Tibial nerve (tissue), 4 donors: ENCODE measurements around the gene ELP4. TPM values are rescaled to one million over a fixed set of nuclear protein-coding genes. Genes with fewer than 3 reads are reported as not detected.

Experiments
- DNase-seq, 2 donors: peaks; one replicate each; pipeline ENCODE4 v3.0.0-alpha.2; 2019; ENCODE audit warnings: low spot score in 2 of 2
- H3K27ac ChIP-seq, 4 donors: fragments of 200-600 bp; sonication (generic) in 3 of 4; one replicate each; pipeline ENCODE4 v1.5.1; 2017 to 2019; ENCODE audit warnings: mild to moderate bottlenecking in 1 of 4
- H3K27me3 ChIP-seq, 2 donors: fragments of 200-600 bp; sonication (generic) in 1 of 2; one replicate each; pipeline versions ENCODE4 v1.5.1 to v1.6.0; 2017 to 2019
- H3K36me3 ChIP-seq, 3 donors: fragments of 200-600 bp; sonication (generic); one replicate each; pipeline ENCODE4 v1.5.1; 2018 to 2019
- H3K4me1 ChIP-seq, 4 donors: fragments of 200-600 bp; sonication (generic) in 3 of 4; one replicate each; pipeline ENCODE4 v1.5.1; 2017 to 2019
- H3K4me3 ChIP-seq, 4 donors: fragments of 200-600 bp; sonication (generic) in 3 of 4; one replicate each; pipeline ENCODE4 v1.5.1; 2017 to 2019; ENCODE audit warnings: mild to moderate bottlenecking in 1 of 4, moderate library complexity in 1 of 4
- H3K9me3 ChIP-seq, 4 donors: fragments of 200-600 bp; sonication (generic) in 3 of 4; one replicate each; pipeline ENCODE4 v1.5.1; 2017 to 2019
- CTCF ChIP-seq, 5 experiments: fragments of 200-600 bp in 3 of 5; fragments of 450-650 bp in 2 of 5; sonication (generic) in 3 of 5; IDR thresholded peaks; one replicate each; pipeline ENCODE4 v1.5.1; 2016 to 2019; ENCODE audit warnings: antibody characterized with exemption in 5 of 5, mild to moderate bottlenecking in 3 of 5, moderate library complexity in 2 of 5
- EP300 ChIP-seq, 2 donors: sonication (generic); formaldehyde crosslinking; IDR thresholded peaks; one replicate each; pipeline ENCODE4 v1.6.1; 2017; ENCODE audit warnings: antibody characterized with exemption in 2 of 2, mild to moderate bottlenecking in 1 of 2
- POLR2A ChIP-seq, 2 donors: fragments of 450-650 bp; IDR thresholded peaks; one replicate each; pipeline ENCODE4 v1.6.1; 2017; ENCODE audit warnings: antibody characterized with exemption in 2 of 2, mild to moderate bottlenecking in 2 of 2, moderate library complexity in 2 of 2
- WGBS, 2 donors: methylation state at CpG; one replicate each; pipeline ENCODE4 v1.1.5; 2018; 5-methylcytosine and 5-hydroxymethylcytosine counted together
- total RNA-seq, 4 donors: library from RNA; depleted of rRNA; stranded (reverse); fragments of >200 nt; gene quantifications; one replicate each; pipeline ENCODE4 v1.1.0, GENCODE V29; 2016

Gene ELP4
- total RNA-seq, 4 donors from 2014 or later = 19.2 to 32.1 (median 29.7) TPM

- Histone ChIP-seq H3K27me3 (no peaks in the 10 kb centered on the region), H3K27ac (no peak overlapping the region), H3K4me3 (no peak overlapping the region), H3K9me3 (no peaks in the 10 kb centered on the region), H3K4me1 (no peaks in the 10 kb centered on the region), H3K36me3 (peaks cover 0 to 9% (median 0%) of the 10 kb centered on the region in 3 donors)
- no peak for DNase-seq
- TF ChIP-seq EP300 (IDR thresholded peaks at IDR 0.05) (no peak), CTCF (IDR thresholded peaks at IDR 0.05) (no peak), POLR2A (IDR thresholded peaks at IDR 0.05) (no peak)
Observed at GRCh38 chr11:31521497-31522150, 12.1 kb downstream of the ELP4 start.

- DNase-seq = no peak
- H3K9me3 ChIP-seq = no peaks in the 10 kb centered on the region
- no peak overlapping the region for H3K27ac ChIP-seq
- peaks cover 0 to 11% (median 0%) of the 10 kb centered on the region in 3 donors for H3K36me3 ChIP-seq
- no peak overlapping the region for H3K4me3 ChIP-seq
- 71 to 90% methylated on average over 2 of the region's 2 CpGs for WGBS, 2 donors
- TF ChIP-seq POLR2A (IDR thresholded peaks at IDR 0.05) = no peak
- TF ChIP-seq EP300 (IDR thresholded peaks at IDR 0.05) = no peak
- H3K4me1 ChIP-seq = no peaks in the 10 kb centered on the region
- H3K27me3 ChIP-seq = no peaks in the 10 kb centered on the region
Observed at GRCh38 chr11:31529189-31529588, 19.6 kb downstream of the ELP4 start.

DNA sequence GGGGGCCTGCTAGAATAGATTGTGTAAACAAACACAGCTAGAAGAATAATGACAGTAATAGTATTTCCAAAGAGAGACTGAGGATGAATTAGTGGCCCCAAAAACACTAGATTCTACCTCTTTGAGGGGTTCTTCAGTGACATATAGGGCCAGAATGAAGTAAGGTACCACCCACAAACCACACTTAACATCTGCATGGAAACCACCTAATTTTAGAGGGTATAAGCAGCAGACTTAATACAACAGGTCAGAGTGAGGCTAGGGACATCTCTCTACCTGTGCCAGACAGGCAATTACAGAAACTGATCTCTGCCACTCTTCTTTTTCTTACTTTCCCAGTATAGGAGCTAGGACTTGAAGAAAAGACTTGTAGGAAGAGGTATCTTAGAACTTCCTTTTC is 20.1 kb downstream of the ELP4 start:
- Histone ChIP-seq H3K27ac (no peak overlapping the region), H3K27me3 (no peaks in the 10 kb centered on the region), H3K4me3 (no peak overlapping the region), H3K36me3 (peaks cover 0 to 6% (median 0%) of the 10 kb centered on the region in 3 donors), H3K4me1 (no peaks in the 10 kb centered on the region), H3K9me3 (no peaks in the 10 kb centered on the region)
- no peak for DNase-seq
- TF ChIP-seq CTCF (IDR thresholded peaks at IDR 0.05) (no peak), EP300 (IDR thresholded peaks at IDR 0.05) (no peak), POLR2A (IDR thresholded peaks at IDR 0.05) (no peak)

DNA sequence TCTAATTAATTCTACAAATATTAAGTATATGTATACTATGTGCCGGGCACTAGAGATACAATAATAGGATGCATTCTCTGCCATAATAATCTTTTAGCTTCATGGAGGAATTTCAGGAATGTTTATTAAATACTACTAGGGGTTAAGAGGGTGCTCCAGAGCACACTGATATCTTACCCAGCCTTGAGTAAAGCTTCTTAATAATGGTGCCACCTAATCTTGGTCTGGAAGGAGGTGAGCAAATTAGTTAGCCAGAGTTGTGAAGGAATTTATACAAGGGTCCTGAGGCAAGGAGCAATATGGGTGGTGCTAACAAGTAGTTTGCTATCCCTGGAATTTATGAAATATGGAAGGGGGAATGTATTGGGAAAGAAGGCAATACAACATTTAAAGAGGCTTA is 21.7 kb downstream of the ELP4 start:
- Histone ChIP-seq H3K27me3 (no peaks in the 10 kb centered on the region), H3K27ac (no peak overlapping the region), H3K4me3 (no peak overlapping the region), H3K4me1 (no peaks in the 10 kb centered on the region), H3K36me3 (peaks cover 0 to 17% (median 0%) of the 10 kb centered on the region in 3 donors), H3K9me3 (no peaks in the 10 kb centered on the region)
- WGBS, 2 donors = 58 to 68% methylated on average over 1 of the region's 1 CpG
- DNase-seq = no peak
- TF ChIP-seq EP300 (IDR thresholded peaks at IDR 0.05) = no peak
- no peak for TF ChIP-seq CTCF (IDR thresholded peaks at IDR 0.05)
- TF ChIP-seq POLR2A (IDR thresholded peaks at IDR 0.05) = no peak

- no peak for TF ChIP-seq EP300 (IDR thresholded peaks at IDR 0.05)
- no peak for TF ChIP-seq CTCF (IDR thresholded peaks at IDR 0.05)
- TF ChIP-seq POLR2A (IDR thresholded peaks at IDR 0.05) = no peak
- peaks cover 0 to 23% (median 0%) of the 10 kb centered on the region in 3 donors for H3K36me3 ChIP-seq
- no peak overlapping the region for H3K4me3 ChIP-seq
- no peaks in the 10 kb centered on the region for H3K4me1 ChIP-seq
- DNase-seq = no peak
- WGBS, 2 donors = 89 to 92% methylated on average over 4 of the region's 4 CpGs
- H3K27me3 ChIP-seq = no peaks in the 10 kb centered on the region
- no peak overlapping the region for H3K27ac ChIP-seq
- H3K9me3 ChIP-seq = no peaks in the 10 kb centered on the region
Observed at GRCh38 chr11:31535479-31535878, 25.9 kb downstream of the ELP4 start.

GRCh38 chr11:31542862-31543261 is 33.3 kb downstream of the ELP4 start:
- Histone ChIP-seq H3K27ac (no peak overlapping the region), H3K9me3 (no peaks in the 10 kb centered on the region), H3K4me1 (no peaks in the 10 kb centered on the region), H3K4me3 (no peak overlapping the region), H3K27me3 (no peaks in the 10 kb centered on the region), H3K36me3 (peaks cover 0 to 44% (median 7%) of the 10 kb centered on the region in 3 donors)
- TF ChIP-seq POLR2A (IDR thresholded peaks at IDR 0.05) (no peak), CTCF (IDR thresholded peaks at IDR 0.05) (no peak)
- no peak for DNase-seq
